Measurements from ENCODE around the gene IQSEC3.

The IQSEC3 gene

DNA sequence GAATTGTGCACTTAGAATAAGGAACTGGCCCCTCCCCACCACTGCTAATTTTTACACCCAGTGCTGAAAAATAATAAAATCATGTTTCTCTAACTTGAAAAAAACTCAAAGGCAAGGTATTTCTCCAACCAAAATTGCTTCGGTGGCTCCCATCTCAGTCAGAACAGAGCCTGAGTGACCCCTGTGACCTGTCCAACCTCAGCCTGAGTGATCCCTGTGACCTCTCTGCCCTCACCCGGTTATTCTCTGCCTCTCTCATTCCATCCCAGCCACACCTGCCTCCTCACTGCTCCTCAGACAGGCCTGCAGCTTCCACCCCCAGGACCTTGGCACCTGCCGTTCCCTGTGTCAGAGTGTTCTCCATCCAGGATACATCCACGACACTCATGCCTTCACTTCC, 142.2 kb downstream of the IQSEC3 start:
- H3K9ac ChIP-seq (ENCODE audit: low read length), result no peak overlapping the region
- TF ChIP-seq EZH2phosphoT487 (IDR thresholded peaks at IDR 0.05; ENCODE audit: low read length), result no peak
- TF ChIP-seq CTCF (IDR thresholded peaks at IDR 0.05; ENCODE audit: low read length), result no peak
- no peak for TF ChIP-seq EZH2 (optimal IDR thresholded peaks at IDR 0.05; ENCODE audit: low read depth, low read length)
- H3K27me3 ChIP-seq (replicated peaks; ENCODE audit: insufficient read depth, low read length), result peaks cover 15% of the 10 kb centered on the region
- peaks cover 6% of the 10 kb centered on the region for H3K4me1 ChIP-seq (ENCODE audit: low read length)
- no peaks in the 10 kb centered on the region for H3K9me2 ChIP-seq (replicated peaks; ENCODE audit: insufficient read depth, low read length)
- H3F3A ChIP-seq (ENCODE audit: insufficient read depth, low read length), result no peaks in the 10 kb centered on the region
- no peak overlapping the region for H2AFZ ChIP-seq (ENCODE audit: low read length)
- no peak for DNase-seq
- H3K4me2 ChIP-seq (ENCODE audit: low read depth, low read length), result no peak overlapping the region
- no peak overlapping the region for H3K4me3 ChIP-seq (ENCODE audit: low read length)
- H3K79me2 ChIP-seq (ENCODE audit: low read length), result no peaks in the 10 kb centered on the region
- H3K36me3 ChIP-seq (replicated peaks; ENCODE audit: insufficient read depth, low read length), result no peaks in the 10 kb centered on the region
- no peaks in the 10 kb centered on the region for H3K9me3 ChIP-seq (replicated peaks; ENCODE audit: insufficient read depth, low read length)
- no peaks in the 10 kb centered on the region for H4K20me1 ChIP-seq (ENCODE audit: insufficient read depth, low read length)
- no peak overlapping the region for H3K27ac ChIP-seq (ENCODE audit: low read length)

DNA sequence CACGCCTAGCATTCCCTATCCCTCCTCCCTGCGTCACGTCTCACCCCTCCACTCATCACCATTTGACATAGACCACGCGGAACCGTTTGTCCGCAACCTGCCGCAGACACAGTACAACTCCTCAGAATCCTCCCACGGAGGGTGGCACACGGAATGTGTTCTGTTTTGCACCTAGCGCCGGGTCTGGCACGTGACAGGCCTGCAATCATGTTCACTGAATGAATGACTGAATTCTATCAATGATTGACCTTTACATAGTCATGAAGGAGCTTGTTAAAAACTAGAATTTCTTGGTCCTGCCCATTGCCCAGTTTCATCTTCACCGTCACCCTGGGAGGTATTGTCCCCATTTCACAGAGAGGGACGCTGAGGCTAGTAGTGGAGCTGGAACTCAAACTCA, 142.7 kb downstream of the IQSEC3 start:
- no peaks in the 10 kb centered on the region for H4K20me1 ChIP-seq (ENCODE audit: insufficient read depth, low read length)
- DNase-seq, result no peak
- H3K9ac ChIP-seq (ENCODE audit: low read length), result no peak overlapping the region
- no peak overlapping the region for H3K4me3 ChIP-seq (ENCODE audit: low read length)
- H3K9me2 ChIP-seq (replicated peaks; ENCODE audit: insufficient read depth, low read length), result no peaks in the 10 kb centered on the region
- TF ChIP-seq EZH2phosphoT487 (IDR thresholded peaks at IDR 0.05; ENCODE audit: low read length) (no peak), CTCF (IDR thresholded peaks at IDR 0.05; ENCODE audit: low read length) (no peak), EZH2 (optimal IDR thresholded peaks at IDR 0.05; ENCODE audit: low read depth, low read length) (no peak)
- H3K4me1 ChIP-seq (ENCODE audit: low read length), result peaks cover 6% of the 10 kb centered on the region
- H3K4me2 ChIP-seq (ENCODE audit: low read depth, low read length), result no peak overlapping the region
- H3F3A ChIP-seq (ENCODE audit: insufficient read depth, low read length), result no peaks in the 10 kb centered on the region
- H3K27ac ChIP-seq (ENCODE audit: low read length), result no peak overlapping the region
- no peaks in the 10 kb centered on the region for H3K9me3 ChIP-seq (replicated peaks; ENCODE audit: insufficient read depth, low read length)
- no peaks in the 10 kb centered on the region for H3K36me3 ChIP-seq (replicated peaks; ENCODE audit: insufficient read depth, low read length)
- H3K27me3 ChIP-seq (replicated peaks; ENCODE audit: insufficient read depth, low read length), result peaks cover 19% of the 10 kb centered on the region
- H3K79me2 ChIP-seq (ENCODE audit: low read length), result no peaks in the 10 kb centered on the region
- no peak overlapping the region for H2AFZ ChIP-seq (ENCODE audit: low read length)

DNA sequence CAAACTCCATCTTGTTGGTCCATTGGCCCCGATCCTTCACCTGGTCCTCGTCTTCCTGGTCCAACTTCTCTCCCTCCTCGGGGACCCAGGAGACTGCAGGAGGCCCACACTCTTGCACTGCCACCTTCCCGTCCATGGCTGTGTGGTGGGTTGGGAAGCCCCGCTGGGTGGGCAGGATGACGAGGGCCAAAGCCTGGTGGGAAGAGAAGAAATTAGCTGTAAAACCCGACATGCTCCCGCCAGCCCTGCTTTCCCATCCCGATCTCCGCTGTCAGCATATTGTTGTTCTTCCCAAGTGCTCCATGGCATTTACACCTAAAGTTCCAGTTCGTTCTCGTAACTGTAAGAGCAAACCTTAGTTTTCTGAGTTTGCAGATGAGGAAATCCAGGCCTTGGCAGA, 143.3 kb downstream of the IQSEC3 start:
- TF ChIP-seq CTCF (IDR thresholded peaks at IDR 0.05; ENCODE audit: low read length) (no peak), EZH2 (optimal IDR thresholded peaks at IDR 0.05; ENCODE audit: low read depth, low read length) (no peak), EZH2phosphoT487 (IDR thresholded peaks at IDR 0.05; ENCODE audit: low read length) (no peak)

More for the DNA sequence above, 143.3 kb downstream of the IQSEC3 start:
- Histone ChIP-seq H3K4me2 (ENCODE audit: low read depth, low read length) (no peak overlapping the region), H3K4me3 (ENCODE audit: low read length) (no peak overlapping the region), H3K9me3 (replicated peaks; ENCODE audit: insufficient read depth, low read length) (no peaks in the 10 kb centered on the region), H3K36me3 (replicated peaks; ENCODE audit: insufficient read depth, low read length) (no peaks in the 10 kb centered on the region), H3K27ac (ENCODE audit: low read length) (no peak overlapping the region), H3K79me2 (ENCODE audit: low read length) (no peaks in the 10 kb centered on the region), H3K9ac (ENCODE audit: low read length) (no peak overlapping the region), H3F3A (ENCODE audit: insufficient read depth, low read length) (no peaks in the 10 kb centered on the region), H3K4me1 (ENCODE audit: low read length) (peaks cover 6% of the 10 kb centered on the region), H3K27me3 (replicated peaks; ENCODE audit: insufficient read depth, low read length) (peaks cover 25% of the 10 kb centered on the region), H4K20me1 (ENCODE audit: insufficient read depth, low read length) (no peaks in the 10 kb centered on the region), H2AFZ (ENCODE audit: low read length) (no peak overlapping the region), H3K9me2 (replicated peaks; ENCODE audit: insufficient read depth, low read length) (no peaks in the 10 kb centered on the region)
- DNase-seq, result no peak
